Esophagus muscularis mucosa (tissue), 4 donors: ENCODE data around the gene CNTNAP2. TPM values are rescaled to one million over a fixed set of nuclear protein-coding genes. Genes with fewer than 3 reads are reported as not detected.
"Not testable (repeated sequence)": the region's sequence is repeated elsewhere in the genome, so short reads cannot be mapped to it uniquely, and the experiment has no call there.

ENCODE experiments used
- DNase-seq: peaks from one replicate; pipeline ENCODE4 v3.0.0-alpha.2; 2017; ENCODE audit errors: extremely low spot score
- H3K27ac ChIP-seq, 4 donors: fragments of 200-600 bp; sonication (generic); replicated peaks in 1 of 4; 1 replicate in 3 of 4; 2 replicates in 1 of 4; pipeline ENCODE4 v1.5.1; 2016 to 2019; ENCODE audit warnings: mild to moderate bottlenecking in 1 of 4
- H3K27me3 ChIP-seq, 4 donors: fragments of 200-600 bp; sonication (generic); one replicate each; pipeline versions ENCODE4 v1.5.1 to v1.6.0; 2016 to 2019
- H3K36me3 ChIP-seq, 4 donors: fragments of 200-600 bp; sonication (generic); one replicate each; pipeline ENCODE4 v1.5.1; 2016 to 2019
- H3K4me1 ChIP-seq, 4 donors: fragments of 200-600 bp; sonication (generic); one replicate each; pipeline ENCODE4 v1.5.1; 2016 to 2019
- H3K4me3 ChIP-seq, 4 donors: fragments of 200-600 bp; sonication (generic); 1 replicate in 2 of 4; 2 replicates in 2 of 4; pipeline ENCODE4 v1.5.1; 2016 to 2019; ENCODE audit warnings: mild to moderate bottlenecking in 4 of 4, moderate library complexity in 1 of 4
- H3K9me3 ChIP-seq, 4 donors: fragments of 200-600 bp; sonication (generic); 1 replicate in 3 of 4; 2 replicates in 1 of 4; pipeline ENCODE4 v1.5.1; 2016 to 2019
- EP300 ChIP-seq: sonication (generic); formaldehyde crosslinking; IDR thresholded peaks from one replicate; pipeline ENCODE4 v1.6.1; 2017; ENCODE audit warnings: antibody characterized with exemption
- POLR2A ChIP-seq: fragments of 450-650 bp; IDR thresholded peaks from one replicate; pipeline ENCODE4 v1.6.1; 2017; ENCODE audit warnings: antibody characterized with exemption, moderate library complexity, mild to moderate bottlenecking, low read depth
- POLR2AphosphoS5 ChIP-seq, 2 donors: sonication (generic); formaldehyde crosslinking; IDR thresholded peaks; one replicate each; pipeline ENCODE4 v1.6.1; 2017; ENCODE audit warnings: antibody characterized with exemption in 2 of 2
- WGBS: methylation state at CpG from one replicate; pipeline ENCODE4 v1.1.5; 2018; 5-methylcytosine and 5-hydroxymethylcytosine counted together
- intact Hi-C: fragments of 100-400 bp; cut with DNase I; formaldehyde crosslinking; loops from one replicate; pipeline ENCODE4 v1.15.1; 2023
- total RNA-seq, 4 donors: library from RNA; depleted of rRNA; stranded (reverse); fragments of >200 nt; gene quantifications; one replicate each; pipeline versions ENCODE4 v1.1.0 to v1.2.1, GENCODE V29; 2016
- TF ChIP-seq, protein P1 (sequence below), 3 experiments: fragments of 200-600 bp in 2 of 3; fragments of 450-650 bp in 1 of 3; sonication (generic) in 2 of 3; IDR thresholded peaks; one replicate each; pipeline ENCODE4 v1.5.1; 2017 to 2019; ENCODE audit warnings: antibody characterized with exemption in 3 of 3, mild to moderate bottlenecking in 2 of 3, moderate library complexity in 1 of 3

Gene CNTNAP2
- total RNA-seq, 4 donors from 2014 or later, result 1.2 to 2.9 (median 1.9) TPM

GRCh38 chr7:146894927-146895326 lies 778.3 kb downstream of the CNTNAP2 start:
- Histone ChIP-seq H3K4me3 (no peak overlapping the region), H3K27me3 (no peaks in the 10 kb centered on the region), H3K9me3 (no peaks in the 10 kb centered on the region), H3K27ac (no peak overlapping the region), H3K36me3 (no peaks in the 10 kb centered on the region), H3K4me1 (no peaks in the 10 kb centered on the region)
- intact Hi-C loops, result no loop called here
- DNase-seq, result no peak
- TF ChIP-seq POLR2AphosphoS5 (IDR thresholded peaks at IDR 0.05), result no peak
- no peak for TF ChIP-seq POLR2A
- no peak for TF ChIP-seq EP300
- TF ChIP-seq, protein P1, sequence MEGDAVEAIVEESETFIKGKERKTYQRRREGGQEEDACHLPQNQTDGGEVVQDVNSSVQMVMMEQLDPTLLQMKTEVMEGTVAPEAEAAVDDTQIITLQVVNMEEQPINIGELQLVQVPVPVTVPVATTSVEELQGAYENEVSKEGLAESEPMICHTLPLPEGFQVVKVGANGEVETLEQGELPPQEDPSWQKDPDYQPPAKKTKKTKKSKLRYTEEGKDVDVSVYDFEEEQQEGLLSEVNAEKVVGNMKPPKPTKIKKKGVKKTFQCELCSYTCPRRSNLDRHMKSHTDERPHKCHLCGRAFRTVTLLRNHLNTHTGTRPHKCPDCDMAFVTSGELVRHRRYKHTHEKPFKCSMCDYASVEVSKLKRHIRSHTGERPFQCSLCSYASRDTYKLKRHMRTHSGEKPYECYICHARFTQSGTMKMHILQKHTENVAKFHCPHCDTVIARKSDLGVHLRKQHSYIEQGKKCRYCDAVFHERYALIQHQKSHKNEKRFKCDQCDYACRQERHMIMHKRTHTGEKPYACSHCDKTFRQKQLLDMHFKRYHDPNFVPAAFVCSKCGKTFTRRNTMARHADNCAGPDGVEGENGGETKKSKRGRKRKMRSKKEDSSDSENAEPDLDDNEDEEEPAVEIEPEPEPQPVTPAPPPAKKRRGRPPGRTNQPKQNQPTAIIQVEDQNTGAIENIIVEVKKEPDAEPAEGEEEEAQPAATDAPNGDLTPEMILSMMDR (IDR thresholded peaks at IDR 0.05), result no peak
- WGBS, result 86% methylated on average over 3 of the region's 3 CpGs

DNA sequence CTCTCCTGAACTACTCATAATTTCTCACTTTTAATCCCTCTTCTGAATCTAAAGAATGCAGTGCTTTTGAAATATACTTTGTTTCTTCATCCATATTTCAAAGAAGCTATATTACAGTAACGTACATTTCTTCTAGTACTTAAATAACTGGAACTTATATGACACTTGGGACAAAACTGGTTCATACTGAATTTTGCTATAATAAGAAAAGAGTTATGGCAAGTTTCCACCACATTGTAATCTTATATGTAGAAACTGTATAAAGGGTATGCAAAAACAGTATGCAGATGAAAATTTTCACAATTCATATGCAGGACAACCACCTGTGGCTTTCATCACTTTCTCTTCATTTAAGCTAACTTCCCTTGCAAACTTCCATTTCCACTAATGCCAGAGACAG lies 785.7 kb downstream of the CNTNAP2 start:
- 81% methylated on average over 1 of the region's 1 CpG for WGBS
- DNase-seq, result no peak
- H3K36me3 ChIP-seq, result no peaks in the 10 kb centered on the region
- TF ChIP-seq EP300 (no peak), POLR2A (no peak), POLR2AphosphoS5 (IDR thresholded peaks at IDR 0.05) (no peak)
- TF ChIP-seq, protein P1 (IDR thresholded peaks at IDR 0.05), result no peak
- H3K4me3 ChIP-seq, result no peak overlapping the region
- H3K4me1 ChIP-seq, result no peaks in the 10 kb centered on the region
- H3K27me3 ChIP-seq, result no peaks in the 10 kb centered on the region
- no peak overlapping the region for H3K27ac ChIP-seq
- H3K9me3 ChIP-seq, result no peaks in the 10 kb centered on the region
- intact Hi-C loops, result no loop called here

- no peaks in the 10 kb centered on the region for H3K27me3 ChIP-seq
- TF ChIP-seq POLR2AphosphoS5 (IDR thresholded peaks at IDR 0.05), result no peak
- no peak for TF ChIP-seq EP300
- TF ChIP-seq, protein P1 (IDR thresholded peaks at IDR 0.05), result no peak
- TF ChIP-seq POLR2A, result no peak
- no peak for DNase-seq
- no peak overlapping the region for H3K4me3 ChIP-seq
- no peaks in the 10 kb centered on the region for H3K9me3 ChIP-seq
- H3K4me1 ChIP-seq, result no peaks in the 10 kb centered on the region
- 92% methylated on average over 8 of the region's 8 CpGs for WGBS
- H3K27ac ChIP-seq, result no peak overlapping the region
- no peaks in the 10 kb centered on the region for H3K36me3 ChIP-seq
- intact Hi-C loops, result no loop called here
These were observed 786.1 kb downstream of the CNTNAP2 start for GRCh38 chr7:146902728-146903127.

DNA sequence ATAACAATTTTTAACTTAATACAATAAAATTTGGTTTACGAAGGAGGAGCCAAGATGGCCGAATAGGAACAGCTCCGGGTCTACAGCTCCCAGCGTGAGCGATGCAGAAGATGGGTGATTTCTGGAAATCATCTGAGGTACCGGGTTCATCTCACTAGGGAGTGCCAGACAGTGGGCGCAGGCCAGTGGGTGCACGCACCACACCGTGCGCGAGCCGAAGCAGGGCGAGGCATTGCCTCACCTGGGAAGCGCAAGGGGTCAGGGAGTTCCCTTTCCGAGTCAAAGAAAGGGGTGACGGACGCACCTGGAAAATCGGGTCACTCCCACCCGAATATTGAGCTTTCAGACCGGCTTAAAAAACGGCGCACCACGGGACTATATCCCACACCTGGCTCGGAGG lies 789.1 kb downstream of the CNTNAP2 start:
- H3K4me1 ChIP-seq, intact Hi-C loops, H3K27me3 ChIP-seq, H3K36me3 ChIP-seq, DNase-seq, H3K27ac ChIP-seq, H3K9me3 ChIP-seq, H3K4me3 ChIP-seq: not testable (repeated sequence)
- 97% methylated on average over 24 of the region's 24 CpGs for WGBS

- H3K4me3 ChIP-seq, result no peak overlapping the region
- TF ChIP-seq POLR2A (no peak), POLR2AphosphoS5 (IDR thresholded peaks at IDR 0.05) (no peak), EP300 (no peak)
- TF ChIP-seq, protein P1 (IDR thresholded peaks at IDR 0.05), result no peak
- H3K27ac ChIP-seq, result no peak overlapping the region
- peaks cover 0 to 4% (median 0%) of the 10 kb centered on the region in 4 donors for H3K9me3 ChIP-seq
- H3K36me3 ChIP-seq, result no peaks in the 10 kb centered on the region
- WGBS, result 63% methylated on average over 2 of the region's 2 CpGs
- H3K27me3 ChIP-seq, result no peaks in the 10 kb centered on the region
- intact Hi-C loops, result no loop called here
- no peaks in the 10 kb centered on the region for H3K4me1 ChIP-seq
- DNase-seq, result no peak
These were observed 806.2 kb downstream of the CNTNAP2 start for GRCh38 chr7:146922782-146923181.
